GM12878 (cell line): ENCODE data around the gene UNC93B1. TPM values are rescaled to one million over a fixed set of nuclear protein-coding genes. Genes with fewer than 3 reads are reported as not detected.
A peak's percentile ranks its signal among the peaks of the same experiment; 100 is the strongest.
"Not testable (repeated sequence)": the region's sequence is repeated elsewhere in the genome, so short reads cannot be mapped to it uniquely, and the experiment has no call there.

Experiments used
- ATAC-seq: fragments of 200-7000 bp; cut with Tn5 transposase; 3 replicates; pipeline ENCODE4 v1.9.1; 2020; ENCODE audit warnings: mild to moderate bottlenecking, moderate library complexity
- BruUV-seq: library from RNA; stranded (reverse); fragments of 400-500 nt; replicated peaks from 2 replicates; lab custom pipeline; 2021; lab: Mats Ljungman, UMichigan
- CTCF ChIA-PET: fragments of 300-600 bp; sonication (Branson Sonifier 250); formaldehyde crosslinking; extraction: SDS; loops from one replicate; lab custom pipeline; 2021; ENCODE audit warnings: inconsistent platforms; lab: Yijun Ruan, JAX
- POLR2A ChIA-PET: fragments of 350-600 bp; formaldehyde crosslinking; extraction: SDS; loops from one replicate; lab custom pipeline; 2021; ENCODE audit warnings: inconsistent platforms; lab: Charles Lee
- RAD21 ChIA-PET: fragments of 300-600 bp; sonication (Branson Sonifier 250); formaldehyde crosslinking; loops from one replicate; lab custom pipeline; 2023; ENCODE audit warnings: antibody characterized with exemption; ENCODE audit not compliant: unreplicated experiment; lab: Charles Lee
- SMC1A ChIA-PET: fragments of 300-600 bp; sonication (Branson Sonifier 250); formaldehyde crosslinking; loops from one replicate; lab custom pipeline; 2023; ENCODE audit not compliant: unreplicated experiment, uncharacterized antibody; lab: Charles Lee
- DNase-seq: peaks from one replicate; pipeline ENCODE4 v3.0.0-alpha.2; 2011; ENCODE audit warnings: low read depth, low spot score
- FAIRE-seq: peaks from 3 replicates; lab custom pipeline; 2011; peaks lifted over from hg19 to GRCh38; lab: Jason Lieb, UNC
- H2AFZ ChIP-seq: 2 replicates; pipeline ENCODE4 v1.6.0; 2011; ENCODE audit warnings: low read depth, low read length, control low read depth; ENCODE audit not compliant: control insufficient read depth
- H3K27ac ChIP-seq: 2 replicates; pipeline ENCODE4 v1.5.1; 2011; ENCODE audit warnings: control low read depth; ENCODE audit not compliant: control insufficient read depth, insufficient read depth
- H3K27me3 ChIP-seq, 2 experiments: replicated peaks in 1 of 2; 2 replicates each; pipeline versions ENCODE4 v1.6.0 to v1.6.1; 2011; ENCODE audit warnings: low read length in 1 of 2; ENCODE audit not compliant: control insufficient read depth in 2 of 2, insufficient read depth in 2 of 2
- H3K36me3 ChIP-seq, 2 experiments: 2 replicates each; pipeline ENCODE4 v1.5.1; 2011; ENCODE audit warnings: low read length in 1 of 2; ENCODE audit not compliant: control insufficient read depth in 2 of 2, insufficient read depth in 2 of 2
- H3K4me1 ChIP-seq: 2 replicates; pipeline ENCODE4 v1.6.1; 2011; ENCODE audit warnings: mild to moderate bottlenecking, low read length, moderate library complexity, mixed read lengths; ENCODE audit not compliant: control insufficient read depth, insufficient read depth
- H3K4me2 ChIP-seq: 2 replicates; pipeline ENCODE4 v1.6.0; 2011; ENCODE audit warnings: control low read depth; ENCODE audit not compliant: control insufficient read depth, insufficient read depth
- H3K4me3 ChIP-seq: fragments of 200-600 bp; sonication (generic); 2 replicates; pipeline ENCODE4 v1.5.1; 2016
- H3K79me2 ChIP-seq: 2 replicates; pipeline ENCODE4 v1.6.0; 2011; ENCODE audit warnings: low read length; ENCODE audit not compliant: control insufficient read depth, insufficient read depth
- H3K9ac ChIP-seq: 2 replicates; pipeline ENCODE4 v1.8.0; 2011; ENCODE audit warnings: low read length, control low read depth, mixed read lengths; ENCODE audit not compliant: control insufficient read depth, insufficient read depth
- H3K9me3 ChIP-seq: replicated peaks from 3 replicates; pipeline ENCODE4 v1.5.1; 2011; ENCODE audit warnings: mild to moderate bottlenecking, low read length; ENCODE audit not compliant: control insufficient read depth, insufficient read depth
- H4K20me1 ChIP-seq: 2 replicates; pipeline ENCODE4 v1.6.0; 2011; ENCODE audit not compliant: control insufficient read depth, insufficient read depth
- WGBS: methylation state at CpG from one replicate; pipeline ENCODE4 v1.1.6; 2016; ENCODE audit warnings: low lambda C conversion rate; ENCODE audit not compliant: insufficient replicate concordance, insufficient coverage; ENCODE audit errors: missing lambda C conversion rate; 5-methylcytosine and 5-hydroxymethylcytosine counted together
- in situ Hi-C: fragments of 300-500 bp; cut with MboI; formaldehyde crosslinking; loops from 9 replicates; pipeline ENCODE4 v1.14.3; 2018; ENCODE audit warnings: mixed read lengths
- intact Hi-C: fragments of 100-400 bp; cut with micrococcal nuclease; formaldehyde crosslinking; loops from one replicate; pipeline ENCODE4 v1.14.2; 2022; ENCODE audit not compliant: unreplicated experiment
- microRNA-seq: library from miRNA; unstranded; fragments of <30 nt; microRNA quantifications from one replicate; pipeline ENCODE4, GENCODE V29; 2018
- polyA plus RNA-seq, 11 experiments: library from polyadenylated mRNA; depleted of rRNA in 4 of 11; unstranded in 6 of 11; stranded (reverse) in 5 of 11; fragments of >200 nt; fragmentation: Nextera tagmentation in 4 of 11; fragmentation: Illumina TruSeq in 1 of 11; extraction: Ambion mirVana in 4 of 11; extraction: Trizol in 1 of 11; gene quantifications; 1 replicate in 1 of 11; 2 replicates in 10 of 11; pipeline versions ENCODE4 v1.2.1 to v1.2.3, GENCODE V29; 2011 to 2016; ENCODE audit warnings: inconsistent platforms in 2 of 11, missing spikeins in 2 of 11, low read depth in 1 of 11
- small RNA-seq: library from RNA; depleted of rRNA; stranded (forward); fragments of <200 nt; gene quantifications from one replicate; pipeline ENCODE3, GENCODE V24; 2014
- total RNA-seq, 4 experiments: library from RNA; depleted of rRNA in 3 of 4; stranded (reverse); fragments of >200 nt in 3 of 4; fragmentation: Illumina TruSeq in 1 of 4; extraction: Trizol in 1 of 4; gene quantifications; 2 replicates each; pipeline versions ENCODE4 v1.2.1 to v1.2.3, GENCODE V29; 2013 to 2021

The UNC93B1 gene
- total and polyA plus RNA-seq, 10 of the 15 experiments (the other 5 are each of a cell fraction or from before 2014, with no cell fraction given) = 1.3 to 79.7 (median 36.3) TPM

DNA sequence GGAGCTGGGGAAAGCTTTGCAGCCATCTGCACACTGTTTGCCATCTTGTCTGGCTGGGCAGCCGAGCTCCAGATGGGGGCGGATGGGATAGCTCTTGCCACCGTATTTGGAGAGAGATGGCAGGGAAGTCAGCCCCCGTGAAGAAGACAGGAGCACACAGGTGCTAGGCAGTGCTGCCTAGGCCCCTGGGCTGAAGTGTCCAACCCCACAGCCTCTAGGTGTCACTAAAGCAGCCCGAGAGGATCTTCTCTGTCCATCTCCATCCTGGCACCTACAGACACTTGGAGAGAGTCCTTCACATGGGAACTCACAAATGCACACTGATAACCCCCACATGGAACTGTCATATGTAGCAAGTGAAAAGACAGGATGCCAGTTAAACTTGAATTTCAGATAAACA lies 60.5 kb downstream of the UNC93B1 start:
- FAIRE-seq, H3K4me2 ChIP-seq, in situ Hi-C loops, H2AFZ ChIP-seq, BruUV-seq, RAD21 ChIA-PET, H3K9me3 ChIP-seq, H3K27me3 ChIP-seq, H4K20me1 ChIP-seq, H3K36me3 ChIP-seq, SMC1A ChIA-PET, DNase-seq, POLR2A ChIA-PET, H3K27ac ChIP-seq, H3K79me2 ChIP-seq, H3K4me1 ChIP-seq, H3K9ac ChIP-seq, intact Hi-C loops, ATAC-seq, H3K4me3 ChIP-seq, CTCF ChIA-PET: not testable (repeated sequence)
- WGBS = 64% methylated on average over 3 of the region's 5 CpGs

Small RNA genes lying within 50 kb of the gene (microRNA-seq; reads per million reads assigned to microRNA genes)
- gene MIR4691 = 0.56 reads per million
- gene MIR6753 = not detected
- not detected for gene MIR7113

Small RNA genes lying within 50 kb of the gene (small RNA-seq; reads per million reads assigned to genes)
- gene MIR6753 = 0.43 reads per million, percentile 5 among the genes with 10 or more reads in this experiment

Other genes with a start within 250 kb of the UNC93B1 start
- 0.17 and 0.60 TPM in 2 replicates for gene ALDH3B1, start 6.2 kb upstream of the UNC93B1 start, total RNA-seq (2014; rRNA removed)
- gene ALDH3B1, start 6.2 kb upstream of the UNC93B1 start, total RNA-seq (2014; rRNA removed; fragmentation: Illumina TruSeq; extraction: Trizol) = 0.18 TPM in 1 of 2 replicates, not detected in the other
- gene ALDH3B1, start 6.2 kb upstream of the UNC93B1 start, total RNA-seq (2021) = 0.32 TPM in 1 of 2 replicates, not detected in the other
- gene ALDH3B1, start 6.2 kb upstream of the UNC93B1 start, polyA plus RNA-seq (2011; rRNA removed) = not detected in 2 replicates
- 0.04 TPM in 1 of 2 replicates, not detected in the other for gene ALDH3B1, start 6.2 kb upstream of the UNC93B1 start, polyA plus RNA-seq (2014; fragmentation: Illumina TruSeq; extraction: Trizol)
- gene ALDH3B1, start 6.2 kb upstream of the UNC93B1 start, polyA plus RNA-seq (2014; fragmentation: Nextera tagmentation; extraction: Ambion mirVana) = under 1 TPM; 0.03 to 0.13 TPM
- gene ALDH3B1, start 6.2 kb upstream of the UNC93B1 start, polyA plus RNA-seq (2014; rRNA removed) = 0.19 and 0.23 TPM in 2 replicates
- gene ALDH3B1, start 6.2 kb upstream of the UNC93B1 start, polyA plus RNA-seq (2016; fragmentation: Nextera tagmentation; extraction: Ambion mirVana) = under 1 TPM in 1 of 2 experiments, not detected in 1; 0.37 TPM
- gene NDUFS8, start 26.6 kb upstream of the UNC93B1 start, total RNA-seq (2014; rRNA removed) = 224 and 238 TPM in 2 replicates
- 67.9 and 69.2 TPM in 2 replicates for gene NDUFS8, start 26.6 kb upstream of the UNC93B1 start, total RNA-seq (2014; rRNA removed; fragmentation: Illumina TruSeq; extraction: Trizol)
- 169 and 176 TPM in 2 replicates for gene NDUFS8, start 26.6 kb upstream of the UNC93B1 start, total RNA-seq (2021)
- 17.7 and 41.5 TPM in 2 replicates for gene NDUFS8, start 26.6 kb upstream of the UNC93B1 start, polyA plus RNA-seq (2011; rRNA removed)
- 13.1 and 44.4 TPM in 2 replicates for gene NDUFS8, start 26.6 kb upstream of the UNC93B1 start, polyA plus RNA-seq (2014; fragmentation: Illumina TruSeq; extraction: Trizol)
- 10 to 100 TPM; 17.6 to 71.2 TPM for gene NDUFS8, start 26.6 kb upstream of the UNC93B1 start, polyA plus RNA-seq (2014; fragmentation: Nextera tagmentation; extraction: Ambion mirVana)
- gene NDUFS8, start 26.6 kb upstream of the UNC93B1 start, polyA plus RNA-seq (2014; rRNA removed) = 214 and 239 TPM in 2 replicates
- 100 to 1,000 TPM; 300 to 308 TPM for gene NDUFS8, start 26.6 kb upstream of the UNC93B1 start, polyA plus RNA-seq (2016; fragmentation: Nextera tagmentation; extraction: Ambion mirVana)
- 143 and 166 TPM in 2 replicates for gene TCIRG1, start 34.9 kb upstream of the UNC93B1 start, total RNA-seq (2014; rRNA removed)
- 18.9 and 20.4 TPM in 2 replicates for gene TCIRG1, start 34.9 kb upstream of the UNC93B1 start, total RNA-seq (2014; rRNA removed; fragmentation: Illumina TruSeq; extraction: Trizol)
- 173 and 179 TPM in 2 replicates for gene TCIRG1, start 34.9 kb upstream of the UNC93B1 start, total RNA-seq (2021)
- 20.8 and 51.2 TPM in 2 replicates for gene TCIRG1, start 34.9 kb upstream of the UNC93B1 start, polyA plus RNA-seq (2011; rRNA removed)
- gene TCIRG1, start 34.9 kb upstream of the UNC93B1 start, polyA plus RNA-seq (2014; fragmentation: Illumina TruSeq; extraction: Trizol) = 3.0 and 18.6 TPM in 2 replicates
- 1 to 10 TPM in 1 of 2 experiments, under 1 TPM in 1; 0.76 to 7.5 TPM for gene TCIRG1, start 34.9 kb upstream of the UNC93B1 start, polyA plus RNA-seq (2014; fragmentation: Nextera tagmentation; extraction: Ambion mirVana)
- gene TCIRG1, start 34.9 kb upstream of the UNC93B1 start, polyA plus RNA-seq (2014; rRNA removed) = 218 and 238 TPM in 2 replicates
- gene TCIRG1, start 34.9 kb upstream of the UNC93B1 start, polyA plus RNA-seq (2016; fragmentation: Nextera tagmentation; extraction: Ambion mirVana) = 100 to 1,000 TPM; 124 to 148 TPM
- gene CHKA, start 117.3 kb upstream of the UNC93B1 start, total RNA-seq (2014; rRNA removed) = 21.9 and 25.0 TPM in 2 replicates
- gene CHKA, start 117.3 kb upstream of the UNC93B1 start, total RNA-seq (2014; rRNA removed; fragmentation: Illumina TruSeq; extraction: Trizol) = 23.4 and 25.4 TPM in 2 replicates
- 21.2 and 23.6 TPM in 2 replicates for gene CHKA, start 117.3 kb upstream of the UNC93B1 start, total RNA-seq (2021)
- gene CHKA, start 117.3 kb upstream of the UNC93B1 start, polyA plus RNA-seq (2011; rRNA removed) = 27.6 and 32.8 TPM in 2 replicates
- 20.6 and 33.6 TPM in 2 replicates for gene CHKA, start 117.3 kb upstream of the UNC93B1 start, polyA plus RNA-seq (2014; fragmentation: Illumina TruSeq; extraction: Trizol)
- 1 to 10 TPM; 5.2 to 5.3 TPM for gene CHKA, start 117.3 kb upstream of the UNC93B1 start, polyA plus RNA-seq (2014; fragmentation: Nextera tagmentation; extraction: Ambion mirVana)
- 29.2 and 31.6 TPM in 2 replicates for gene CHKA, start 117.3 kb upstream of the UNC93B1 start, polyA plus RNA-seq (2014; rRNA removed)
- 10 to 100 TPM in 1 of 2 experiments, 1 to 10 TPM in 1; 5.3 to 15.6 TPM for gene CHKA, start 117.3 kb upstream of the UNC93B1 start, polyA plus RNA-seq (2016; fragmentation: Nextera tagmentation; extraction: Ambion mirVana)
- gene KMT5B, start 209.2 kb upstream of the UNC93B1 start, total RNA-seq (2014; rRNA removed) = 12.5 and 15.5 TPM in 2 replicates
- gene KMT5B, start 209.2 kb upstream of the UNC93B1 start, total RNA-seq (2014; rRNA removed; fragmentation: Illumina TruSeq; extraction: Trizol) = 18.8 and 19.6 TPM in 2 replicates
- gene KMT5B, start 209.2 kb upstream of the UNC93B1 start, total RNA-seq (2021) = 19.6 and 19.9 TPM in 2 replicates
- 21.8 and 35.3 TPM in 2 replicates for gene KMT5B, start 209.2 kb upstream of the UNC93B1 start, polyA plus RNA-seq (2011; rRNA removed)
- gene KMT5B, start 209.2 kb upstream of the UNC93B1 start, polyA plus RNA-seq (2014; fragmentation: Illumina TruSeq; extraction: Trizol) = 20.5 and 28.2 TPM in 2 replicates
- gene KMT5B, start 209.2 kb upstream of the UNC93B1 start, polyA plus RNA-seq (2014; fragmentation: Nextera tagmentation; extraction: Ambion mirVana) = 1 to 10 TPM; 4.7 to 7.4 TPM
- gene KMT5B, start 209.2 kb upstream of the UNC93B1 start, polyA plus RNA-seq (2014; rRNA removed) = 12.4 and 14.3 TPM in 2 replicates
- gene KMT5B, start 209.2 kb upstream of the UNC93B1 start, polyA plus RNA-seq (2016; fragmentation: Nextera tagmentation; extraction: Ambion mirVana) = 10 to 100 TPM; 16.4 to 20.6 TPM